ENCODE data around the gene MAN1C1. TPM values are rescaled to one million over a fixed set of nuclear protein-coding genes. Genes with fewer than 3 reads are reported as not detected.

Gene MAN1C1
- total RNA-seq, 1 donor from 2014 or later, result 5.4 TPM

DNA sequence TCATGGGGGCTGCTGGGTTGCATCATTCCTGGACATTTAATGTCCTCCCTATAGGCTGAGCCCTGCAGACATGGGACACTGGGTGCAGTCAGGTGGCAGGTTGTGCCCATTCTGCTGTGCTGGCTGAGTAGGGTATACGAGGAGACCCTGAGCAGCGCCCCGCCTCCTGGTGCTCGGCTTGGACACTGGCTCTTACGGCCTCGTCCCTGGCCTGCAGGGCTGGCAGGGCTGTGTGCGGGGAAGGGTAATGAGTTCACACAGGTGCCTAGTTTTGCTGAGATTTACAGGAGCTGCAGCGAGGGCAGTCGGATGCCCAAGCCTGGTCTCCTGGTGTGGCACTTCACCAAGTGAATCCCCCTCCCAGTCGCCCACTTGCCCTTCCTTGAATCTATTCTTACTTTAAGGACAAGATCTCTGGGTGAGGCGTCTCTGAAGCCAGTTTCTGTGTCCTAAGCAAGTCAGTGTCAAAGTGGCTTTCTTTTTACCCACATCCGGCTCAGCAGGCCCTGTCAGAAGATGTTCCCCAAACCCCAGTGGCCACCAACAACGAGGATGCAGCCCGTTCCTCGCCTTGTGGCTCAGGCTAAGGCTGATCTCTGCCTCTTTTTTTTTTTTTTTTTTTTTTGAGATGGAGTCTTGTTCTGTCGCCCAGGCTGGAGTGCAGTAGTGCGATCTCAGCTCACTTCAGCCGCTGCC, 73.2 kb downstream of the MAN1C1 start:
- no peaks in the 10 kb centered on the region for H3K36me3 Mint-ChIP-seq (ENCODE audit: unreplicated experiment)
- no peak for DNase-seq
- H3K27me3 Mint-ChIP-seq (ENCODE audit: unreplicated experiment), result no peaks in the 10 kb centered on the region
- no peak for TF ChIP-seq CTCF (IDR thresholded peaks at IDR 0.05; ENCODE audit: partially characterized antibody, unreplicated experiment)
- no peak overlapping the region for H3K27ac Mint-ChIP-seq (ENCODE audit: unreplicated experiment)
- peaks cover 4% of the 10 kb centered on the region for H3K4me1 Mint-ChIP-seq (ENCODE audit: low read depth, unreplicated experiment)
- H3K4me3 Mint-ChIP-seq (ENCODE audit: unreplicated experiment), result no peak overlapping the region
- H3K9me3 Mint-ChIP-seq (ENCODE audit: unreplicated experiment), result peaks cover 3% of the 10 kb centered on the region

DNA sequence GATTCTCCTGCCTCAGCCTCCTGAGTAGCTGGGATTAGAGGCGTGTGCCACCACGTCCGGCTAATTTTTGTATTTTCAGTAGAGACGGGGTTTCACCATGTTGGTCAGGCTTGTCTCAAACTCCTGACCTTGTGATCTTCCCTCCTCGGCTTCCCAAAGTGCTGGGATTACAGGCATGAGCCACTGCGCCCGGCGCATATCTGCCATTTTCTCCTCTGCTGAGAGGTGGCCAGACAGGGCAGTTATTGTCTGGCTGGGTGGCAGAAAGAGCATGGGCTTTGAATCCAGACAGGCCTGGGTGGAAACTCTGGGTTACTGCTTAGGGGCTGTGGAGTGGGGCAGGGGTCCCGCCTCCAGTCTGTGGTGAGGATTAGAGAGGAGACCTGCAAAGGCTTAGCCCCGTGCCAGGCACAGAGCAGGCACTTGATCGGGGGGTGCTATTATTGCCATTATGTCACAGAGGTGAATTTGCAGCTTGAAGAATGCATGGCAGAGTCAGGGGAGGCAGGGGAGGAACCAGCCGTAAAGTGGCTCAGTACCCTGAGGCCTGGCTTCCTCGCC, 73.9 kb downstream of the MAN1C1 start:
- no peak for TF ChIP-seq CTCF (IDR thresholded peaks at IDR 0.05; ENCODE audit: partially characterized antibody, unreplicated experiment)
- Mint-ChIP-seq H3K36me3 (ENCODE audit: unreplicated experiment) (no peaks in the 10 kb centered on the region), H3K4me1 (ENCODE audit: low read depth, unreplicated experiment) (peaks cover 8% of the 10 kb centered on the region), H3K4me3 (ENCODE audit: unreplicated experiment) (no peak overlapping the region), H3K9me3 (ENCODE audit: unreplicated experiment) (peaks cover 3% of the 10 kb centered on the region), H3K27ac (ENCODE audit: unreplicated experiment) (no peak overlapping the region), H3K27me3 (ENCODE audit: unreplicated experiment) (no peaks in the 10 kb centered on the region)
- no peak for DNase-seq

DNA sequence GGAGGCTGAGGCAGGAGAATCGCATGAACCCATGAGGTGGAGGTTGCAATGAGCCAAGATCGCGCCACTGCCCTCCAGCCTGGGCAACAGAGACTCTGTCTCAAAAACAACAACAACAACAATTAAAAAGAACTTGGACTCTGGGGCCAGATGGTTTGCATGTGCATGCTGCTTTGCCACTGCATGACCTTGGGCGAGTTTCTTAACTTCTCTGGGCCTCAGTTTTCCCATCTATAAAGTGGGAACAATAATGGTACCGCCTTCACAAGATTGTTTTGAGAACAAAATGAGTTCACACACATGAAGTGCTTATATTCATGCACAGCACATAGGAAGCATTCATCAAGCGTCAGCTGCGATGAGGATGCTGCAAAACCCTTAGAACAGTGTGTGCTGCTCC, 74.6 kb downstream of the MAN1C1 start:
- TF ChIP-seq CTCF (IDR thresholded peaks at IDR 0.05; ENCODE audit: partially characterized antibody, unreplicated experiment), result no peak
- H3K4me3 Mint-ChIP-seq (ENCODE audit: unreplicated experiment), result no peak overlapping the region
- H3K4me1 Mint-ChIP-seq (ENCODE audit: low read depth, unreplicated experiment), result peaks cover 13% of the 10 kb centered on the region
- H3K27me3 Mint-ChIP-seq (ENCODE audit: unreplicated experiment), result no peaks in the 10 kb centered on the region
- peaks cover 3% of the 10 kb centered on the region for H3K9me3 Mint-ChIP-seq (ENCODE audit: unreplicated experiment)
- no peak overlapping the region for H3K27ac Mint-ChIP-seq (ENCODE audit: unreplicated experiment)
- no peak for DNase-seq
- H3K36me3 Mint-ChIP-seq (ENCODE audit: unreplicated experiment), result no peaks in the 10 kb centered on the region

- Mint-ChIP-seq H3K36me3 (ENCODE audit: unreplicated experiment) (no peaks in the 10 kb centered on the region), H3K9me3 (ENCODE audit: unreplicated experiment) (peaks cover 3% of the 10 kb centered on the region), H3K27ac (ENCODE audit: unreplicated experiment) (no peak overlapping the region), H3K4me1 (ENCODE audit: low read depth, unreplicated experiment) (peaks cover 13% of the 10 kb centered on the region), H3K27me3 (ENCODE audit: unreplicated experiment) (no peaks in the 10 kb centered on the region), H3K4me3 (ENCODE audit: unreplicated experiment) (no peak overlapping the region)
- TF ChIP-seq CTCF (IDR thresholded peaks at IDR 0.05; ENCODE audit: partially characterized antibody, unreplicated experiment), result peak; percentile 62
- DNase-seq, result peak; percentile 72
Observed at GRCh38 chr1:25692560-25692959, 76.0 kb downstream of the MAN1C1 start.
